ENCODE measurements around the gene WBP2NL.

DNA sequence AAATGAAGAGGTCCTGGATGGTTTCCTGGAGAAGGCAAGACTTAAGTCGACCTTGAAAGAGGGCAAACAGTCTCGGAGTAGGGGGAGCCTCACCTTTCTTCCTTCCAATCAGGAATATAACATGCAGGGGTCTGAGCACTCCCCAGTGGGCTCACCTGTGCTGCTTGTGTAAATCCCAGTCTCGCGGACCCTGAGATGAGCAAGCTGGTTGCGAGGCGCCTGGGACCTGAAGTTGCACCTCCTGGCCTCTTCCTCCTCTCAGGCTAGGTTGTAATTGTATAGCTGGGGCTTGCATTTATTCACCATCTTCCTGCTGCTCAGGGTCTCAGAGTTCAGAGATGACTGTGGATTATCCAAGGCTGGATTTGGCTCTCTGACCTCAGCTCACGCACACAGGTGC, 7.5 kb upstream of the WBP2NL start:
- TF ChIP-seq CTCF (IDR thresholded peaks at IDR 0.05) = no peak
- no peak for TF ChIP-seq POLR2A (IDR thresholded peaks at IDR 0.05)
